HG02970 (cell line): ENCODE measurements around the gene FSTL1.

Experiments
- ATAC-seq: cut with Tn5 transposase; IDR thresholded peaks from one replicate; pipeline ENCODE4 v1.9.1; 2021; ENCODE audit warnings: mild to moderate bottlenecking, moderate library complexity, moderate number of reproducible peaks; ENCODE audit not compliant: unreplicated experiment, low FRiP score

The FSTL1 gene

GRCh38 chr3:120369037-120369467, 81.7 kb downstream of the FSTL1 start:
- peak; percentile 91 for ATAC-seq

GRCh38 chr3:120368172-120368571, 82.6 kb downstream of the FSTL1 start:
- no peak for ATAC-seq

- ATAC-seq, result no peak
Measured at GRCh38 chr3:120364821-120365220, 86.0 kb downstream of the FSTL1 start.

GRCh38 chr3:120364101-120364500, 86.7 kb downstream of the FSTL1 start:
- no peak for ATAC-seq

GRCh38 chr3:120357807-120358206, 93.0 kb downstream of the FSTL1 start:
- ATAC-seq, result no peak

GRCh38 chr3:120355486-120355885, 95.3 kb downstream of the FSTL1 start:
- ATAC-seq, result no peak

- ATAC-seq, result no peak
Measured at GRCh38 chr3:120353463-120353862, 97.3 kb downstream of the FSTL1 start.

GRCh38 chr3:120352017-120352416, 98.8 kb downstream of the FSTL1 start:
- no peak for ATAC-seq

GRCh38 chr3:120350401-120350941, 100.3 kb downstream of the FSTL1 start:
- ATAC-seq, result no peak

GRCh38 chr3:120349855-120350125, 101.0 kb downstream of the FSTL1 start:
- ATAC-seq, result no peak

- ATAC-seq, result peak; percentile 96
Measured at GRCh38 chr3:120348991-120349854, 101.6 kb downstream of the FSTL1 start, which contains the start of gene LRRC58. LRRC58 (minus strand) TSS chr3:120349354; CDS start chr3:120349243, 111 bp downstream.

GRCh38 chr3:120348065-120348990, 102.5 kb downstream of the FSTL1 start:
- ATAC-seq, result peak; percentile 44

- ATAC-seq, result no peak
Measured at GRCh38 chr3:120344349-120344748, 106.4 kb downstream of the FSTL1 start.
